ENCODE results near the gene EIPR1.

The EIPR1 gene

DNA sequence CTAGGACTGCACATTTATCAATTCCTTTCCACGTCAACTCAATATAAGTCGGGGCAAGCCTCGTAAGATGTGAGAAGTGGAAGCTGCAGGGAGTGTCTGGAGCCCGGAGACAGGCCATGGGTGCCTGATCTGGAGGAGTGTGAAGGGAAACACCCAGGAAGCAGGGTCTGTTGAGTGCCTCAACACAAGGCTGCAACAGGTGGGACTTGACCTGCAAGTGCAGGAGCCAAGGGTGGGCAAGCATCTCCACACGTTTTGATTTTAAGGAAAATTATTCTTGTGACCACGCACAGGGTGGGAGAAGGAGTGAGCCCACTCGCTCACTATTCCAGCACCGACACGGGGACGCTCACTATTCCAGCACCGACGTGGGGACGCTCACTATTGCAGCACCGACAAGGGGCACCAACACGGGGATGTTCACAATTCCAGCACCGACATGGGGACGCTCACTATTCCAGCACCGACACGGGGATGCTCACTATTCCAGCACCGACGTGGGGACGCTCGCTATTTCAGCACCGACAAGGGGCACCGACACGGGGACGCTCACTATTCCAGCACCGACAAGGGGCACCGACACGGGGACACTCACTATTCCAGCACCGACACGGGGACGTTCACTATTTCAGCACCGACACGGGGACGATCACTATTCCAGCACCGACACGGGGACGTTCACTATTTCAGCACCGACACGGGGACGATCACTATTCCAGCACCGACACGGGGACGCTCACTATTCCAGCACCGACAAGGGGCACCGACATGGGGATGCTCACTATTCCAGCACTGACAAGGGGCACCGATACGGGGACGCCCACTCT is 197.3 kb downstream of the EIPR1 start:
- no peak overlapping the region for H3K9ac ChIP-seq (ENCODE audit: low read length)
- H3K56ac ChIP-seq (ENCODE audit: low read length), result no peak overlapping the region
- no CpG with 5 or more reads among the region's 50 CpGs for WGBS (ENCODE audit: extremely low coverage, insufficient coverage, low lambda C conversion rate)
- no peak overlapping the region for H3K4ac ChIP-seq (ENCODE audit: low read depth, low read length)
- H3K79me1 ChIP-seq (ENCODE audit: low read length), result peaks cover 2% of the 10 kb centered on the region
- no peak overlapping the region for H3K18ac ChIP-seq (ENCODE audit: low read length)
- no peak overlapping the region for H3K27ac ChIP-seq (ENCODE audit: low read depth, low read length)
- peak overlapping the region; percentile 48 for H3K23ac ChIP-seq (ENCODE audit: low read length)
- no peak overlapping the region for H2BK5ac ChIP-seq (ENCODE audit: low read length)
- H2AK5ac ChIP-seq (ENCODE audit: low read length), result no peak overlapping the region
- H3K36me3 ChIP-seq (ENCODE audit: control insufficient read depth, insufficient read depth, low read length), result no peaks in the 10 kb centered on the region
- no peak overlapping the region for H3K4me2 ChIP-seq (ENCODE audit: low read length)
- H3K4me1 ChIP-seq (ENCODE audit: control insufficient read depth, low read depth, low read length), result no peaks in the 10 kb centered on the region
- no peak overlapping the region for H4K8ac ChIP-seq (ENCODE audit: low read depth, low read length)
- H4K5ac ChIP-seq (ENCODE audit: low read length), result no peak overlapping the region
- H3K27me3 ChIP-seq (ENCODE audit: insufficient read depth, low read length, poor library complexity), result no peaks in the 10 kb centered on the region
- H3K79me2 ChIP-seq (ENCODE audit: control insufficient read depth, insufficient read depth, low read length), result no peaks in the 10 kb centered on the region
- no peak for DNase-seq
- no peak overlapping the region for H2BK120ac ChIP-seq (ENCODE audit: low read depth, low read length)
- no peak overlapping the region for H2BK15ac ChIP-seq (replicated peaks; ENCODE audit: low read depth)
- no peak overlapping the region for H3K4me3 ChIP-seq (ENCODE audit: low read length)

DNA sequence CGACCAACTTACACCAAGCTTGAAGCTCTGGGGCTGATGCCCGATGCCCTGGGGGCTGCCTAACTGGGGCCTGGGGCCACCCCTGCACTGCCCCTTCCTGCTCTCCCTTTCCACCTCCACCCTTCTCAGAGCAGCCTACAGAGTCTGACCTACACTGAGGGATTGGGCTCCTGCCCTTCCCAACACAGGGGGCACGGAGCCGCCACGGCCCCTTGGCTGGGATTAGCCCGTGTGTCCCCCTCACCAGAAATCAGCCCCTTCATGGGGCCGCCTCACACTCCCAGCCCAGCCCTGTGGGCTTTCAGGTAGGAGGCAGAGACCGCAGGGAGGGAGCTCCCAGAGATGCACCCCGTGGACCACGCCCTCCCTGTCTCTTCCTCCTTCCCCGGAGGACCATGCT is 198.0 kb downstream of the EIPR1 start:
- Histone ChIP-seq H3K79me1 (ENCODE audit: low read length) (peaks cover 2% of the 10 kb centered on the region), H3K23ac (ENCODE audit: low read length) (no peak overlapping the region), H3K79me2 (ENCODE audit: control insufficient read depth, insufficient read depth, low read length) (no peaks in the 10 kb centered on the region), H2BK15ac (replicated peaks; ENCODE audit: low read depth) (no peak overlapping the region), H3K27ac (ENCODE audit: low read depth, low read length) (no peak overlapping the region), H3K56ac (ENCODE audit: low read length) (no peak overlapping the region), H3K4me2 (ENCODE audit: low read length) (no peak overlapping the region), H3K4me1 (ENCODE audit: control insufficient read depth, low read depth, low read length) (no peaks in the 10 kb centered on the region), H3K36me3 (ENCODE audit: control insufficient read depth, insufficient read depth, low read length) (no peaks in the 10 kb centered on the region), H4K5ac (ENCODE audit: low read length) (no peak overlapping the region), H3K4ac (ENCODE audit: low read depth, low read length) (no peak overlapping the region), H2BK120ac (ENCODE audit: low read depth, low read length) (no peak overlapping the region), H2BK5ac (ENCODE audit: low read length) (no peak overlapping the region), H4K8ac (ENCODE audit: low read depth, low read length) (no peak overlapping the region), H3K18ac (ENCODE audit: low read length) (no peak overlapping the region), H3K4me3 (ENCODE audit: low read length) (no peak overlapping the region), H3K9ac (ENCODE audit: low read length) (no peak overlapping the region), H2AK5ac (ENCODE audit: low read length) (no peak overlapping the region), H3K27me3 (ENCODE audit: insufficient read depth, low read length, poor library complexity) (no peaks in the 10 kb centered on the region)
- DNase-seq, result no peak
- whole genome bisulfite sequencing (ENCODE audit: extremely low coverage, insufficient coverage, low lambda C conversion rate), result no CpG with 5 or more reads among the region's 11 CpGs

DNA sequence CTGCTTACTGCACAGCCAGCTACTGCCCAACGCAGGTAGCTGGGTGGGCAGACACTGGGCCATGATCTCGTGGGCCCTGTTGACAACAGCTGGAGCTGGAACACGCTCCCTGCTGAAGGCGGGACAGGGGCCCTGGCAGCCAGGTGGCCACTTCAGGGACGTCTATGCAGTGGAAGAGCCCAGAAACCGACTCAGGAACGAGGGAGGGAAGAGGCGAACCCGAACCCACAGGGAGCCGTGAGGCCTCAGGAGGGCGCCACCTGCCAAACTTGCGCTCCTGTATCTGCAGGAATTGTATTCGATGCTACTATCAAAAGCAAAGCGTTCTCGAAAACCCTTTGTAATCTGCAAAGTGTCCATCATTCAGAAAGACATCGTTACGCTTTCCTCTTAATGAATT is 198.4 kb downstream of the EIPR1 start:
- no peak overlapping the region for H2BK15ac ChIP-seq (replicated peaks; ENCODE audit: low read depth)
- no peaks in the 10 kb centered on the region for H3K27me3 ChIP-seq (ENCODE audit: insufficient read depth, low read length, poor library complexity)
- no peak overlapping the region for H4K8ac ChIP-seq (ENCODE audit: low read depth, low read length)
- no CpG with 5 or more reads among the region's 17 CpGs for WGBS (ENCODE audit: extremely low coverage, insufficient coverage, low lambda C conversion rate)
- no peaks in the 10 kb centered on the region for H3K36me3 ChIP-seq (ENCODE audit: control insufficient read depth, insufficient read depth, low read length)
- DNase-seq, result peak; percentile 58
- no peak overlapping the region for H3K18ac ChIP-seq (ENCODE audit: low read length)
- H2BK120ac ChIP-seq (ENCODE audit: low read depth, low read length), result no peak overlapping the region
- H3K56ac ChIP-seq (ENCODE audit: low read length), result peak overlapping the region; percentile 34
- no peak overlapping the region for H3K4ac ChIP-seq (ENCODE audit: low read depth, low read length)
- H3K79me2 ChIP-seq (ENCODE audit: control insufficient read depth, insufficient read depth, low read length), result no peaks in the 10 kb centered on the region
- H3K23ac ChIP-seq (ENCODE audit: low read length), result no peak overlapping the region
- no peak overlapping the region for H2BK5ac ChIP-seq (ENCODE audit: low read length)
- no peak overlapping the region for H3K4me2 ChIP-seq (ENCODE audit: low read length)
- no peak overlapping the region for H3K9ac ChIP-seq (ENCODE audit: low read length)
- no peak overlapping the region for H3K27ac ChIP-seq (ENCODE audit: low read depth, low read length)
- no peaks in the 10 kb centered on the region for H3K4me1 ChIP-seq (ENCODE audit: control insufficient read depth, low read depth, low read length)
- no peak overlapping the region for H3K4me3 ChIP-seq (ENCODE audit: low read length)
- H4K5ac ChIP-seq (ENCODE audit: low read length), result no peak overlapping the region
- H3K79me1 ChIP-seq (ENCODE audit: low read length), result peaks cover 2% of the 10 kb centered on the region
- no peak overlapping the region for H2AK5ac ChIP-seq (ENCODE audit: low read length)

DNA sequence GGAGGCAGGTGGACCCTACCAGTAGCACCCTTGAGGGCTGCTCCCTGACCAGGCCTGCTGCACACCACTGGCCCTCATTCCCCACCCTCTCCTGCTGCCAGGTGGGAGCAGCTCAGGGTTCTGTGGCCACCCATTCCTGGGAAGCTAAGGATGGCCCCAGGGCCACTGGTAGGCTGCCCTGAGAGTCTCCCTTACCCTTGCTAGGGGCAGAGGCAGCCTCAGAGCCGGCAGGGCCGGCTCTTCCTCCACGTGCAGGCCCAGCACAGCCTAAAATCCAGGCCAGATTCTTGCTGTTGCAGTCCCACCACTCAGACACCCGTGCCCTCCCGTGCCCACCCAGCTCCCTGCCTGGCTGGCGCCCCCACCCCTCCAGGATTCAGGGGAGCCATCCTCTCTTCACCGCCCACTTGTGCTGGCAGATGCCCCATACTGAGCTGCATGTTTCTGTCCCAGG is 199.0 kb downstream of the EIPR1 start:
- no peaks in the 10 kb centered on the region for H3K4me1 ChIP-seq (ENCODE audit: control insufficient read depth, low read depth, low read length)
- H2AK5ac ChIP-seq (ENCODE audit: low read length), result no peak overlapping the region

DNA sequence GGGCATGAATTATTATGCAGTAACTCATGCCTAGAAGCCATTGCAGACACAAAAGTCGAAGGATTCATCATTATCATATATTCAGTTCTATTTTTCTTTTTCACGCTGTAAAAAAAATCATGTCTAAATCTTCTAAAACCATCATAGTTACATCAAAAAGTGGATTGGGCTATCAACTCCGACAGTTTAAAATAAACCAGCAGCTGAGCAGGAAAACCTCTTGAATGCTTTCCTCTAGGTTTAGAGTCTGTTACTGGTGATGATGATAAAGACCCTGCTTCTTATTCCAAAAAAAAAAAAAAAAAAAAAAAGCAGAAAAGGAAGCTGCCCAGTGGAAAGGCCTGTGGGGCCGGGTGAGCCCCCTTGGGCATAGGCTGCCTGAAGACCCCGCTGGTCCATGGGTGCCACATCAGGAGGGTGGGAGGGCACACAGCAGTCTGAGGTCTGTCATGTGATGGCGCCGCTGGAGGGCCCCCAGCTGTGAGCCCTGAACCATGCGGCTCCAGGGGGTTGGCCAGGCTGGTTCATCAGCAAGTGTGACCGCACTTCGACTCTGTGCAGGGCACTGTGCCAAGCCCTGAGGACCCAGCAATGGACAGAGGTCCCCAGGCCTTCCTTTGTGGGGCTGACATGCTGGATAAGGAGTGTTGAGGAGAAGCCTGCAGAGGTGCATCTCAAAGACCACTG is 199.6 kb downstream of the EIPR1 start:
- Histone ChIP-seq H2AK5ac (ENCODE audit: low read length) (no peak overlapping the region), H3K4me3 (ENCODE audit: low read length) (no peak overlapping the region), H3K9ac (ENCODE audit: low read length) (no peak overlapping the region), H3K4me2 (ENCODE audit: low read length) (no peak overlapping the region), H3K79me2 (ENCODE audit: control insufficient read depth, insufficient read depth, low read length) (no peaks in the 10 kb centered on the region), H2BK15ac (replicated peaks; ENCODE audit: low read depth) (no peak overlapping the region), H3K4me1 (ENCODE audit: control insufficient read depth, low read depth, low read length) (no peaks in the 10 kb centered on the region), H3K36me3 (ENCODE audit: control insufficient read depth, insufficient read depth, low read length) (no peaks in the 10 kb centered on the region), H4K5ac (ENCODE audit: low read length) (no peak overlapping the region), H2BK120ac (ENCODE audit: low read depth, low read length) (no peak overlapping the region), H4K8ac (ENCODE audit: low read depth, low read length) (no peak overlapping the region), H3K23ac (ENCODE audit: low read length) (no peak overlapping the region), H3K27ac (ENCODE audit: low read depth, low read length) (no peak overlapping the region), H3K4ac (ENCODE audit: low read depth, low read length) (no peak overlapping the region), H3K18ac (ENCODE audit: low read length) (no peak overlapping the region), H3K27me3 (ENCODE audit: insufficient read depth, low read length, poor library complexity) (no peaks in the 10 kb centered on the region), H3K79me1 (ENCODE audit: low read length) (peaks cover 2% of the 10 kb centered on the region), H3K56ac (ENCODE audit: low read length) (no peak overlapping the region), H2BK5ac (ENCODE audit: low read length) (no peak overlapping the region)
- no CpG with 5 or more reads among the region's 10 CpGs for WGBS (ENCODE audit: extremely low coverage, insufficient coverage, low lambda C conversion rate)
- no peak for DNase-seq

More for the DNA sequence above, 199.0 kb downstream of the EIPR1 start:
- Histone ChIP-seq H4K8ac (ENCODE audit: low read depth, low read length) (no peak overlapping the region), H2BK15ac (replicated peaks; ENCODE audit: low read depth) (no peak overlapping the region), H4K5ac (ENCODE audit: low read length) (no peak overlapping the region), H3K56ac (ENCODE audit: low read length) (no peak overlapping the region), H3K9ac (ENCODE audit: low read length) (no peak overlapping the region), H2BK120ac (ENCODE audit: low read depth, low read length) (no peak overlapping the region), H3K18ac (ENCODE audit: low read length) (no peak overlapping the region), H3K79me2 (ENCODE audit: control insufficient read depth, insufficient read depth, low read length) (no peaks in the 10 kb centered on the region), H3K4ac (ENCODE audit: low read depth, low read length) (no peak overlapping the region), H3K4me3 (ENCODE audit: low read length) (no peak overlapping the region), H3K27me3 (ENCODE audit: insufficient read depth, low read length, poor library complexity) (no peaks in the 10 kb centered on the region), H2BK5ac (ENCODE audit: low read length) (no peak overlapping the region), H3K4me2 (ENCODE audit: low read length) (no peak overlapping the region), H3K36me3 (ENCODE audit: control insufficient read depth, insufficient read depth, low read length) (no peaks in the 10 kb centered on the region), H3K23ac (ENCODE audit: low read length) (no peak overlapping the region), H3K79me1 (ENCODE audit: low read length) (peaks cover 2% of the 10 kb centered on the region), H3K27ac (ENCODE audit: low read depth, low read length) (no peak overlapping the region)
- no peak for DNase-seq
- WGBS (ENCODE audit: extremely low coverage, insufficient coverage, low lambda C conversion rate), result no CpG with 5 or more reads among the region's 7 CpGs

Data from mesendoderm (in vitro differentiated cells).